KMS-11 (cell line): ENCODE results near the gene ZNF496.

Experiments
- H2AFZ ChIP-seq: fragments of 200-600 bp; sonication (generic); 2 replicates; pipeline ENCODE4 v1.6.1; 2016; ENCODE audit warnings: antibody characterized with exemption, mixed run types, low read depth
- H3K27ac ChIP-seq: fragments of 200-600 bp; sonication (generic); 2 replicates; pipeline ENCODE4 v1.6.1; 2016; ENCODE audit warnings: mild to moderate bottlenecking, mixed run types
- H3K27me3 ChIP-seq: fragments of 200-600 bp; sonication (generic); 2 replicates; pipeline ENCODE4 v1.6.1; 2017; ENCODE audit warnings: mild to moderate bottlenecking, low read depth, mixed run types, moderate library complexity; ENCODE audit not compliant: insufficient read depth
- H3K36me3 ChIP-seq: fragments of 200-600 bp; sonication (generic); 2 replicates; pipeline ENCODE4 v1.6.1; 2017; ENCODE audit warnings: mild to moderate bottlenecking, mixed run types; ENCODE audit not compliant: insufficient read depth
- H3K4me1 ChIP-seq: fragments of 200-600 bp; sonication (generic); 2 replicates; pipeline ENCODE4 v1.6.1; 2016; ENCODE audit warnings: mild to moderate bottlenecking, low read depth, mixed run types; ENCODE audit not compliant: poor library complexity, severe bottlenecking
- H3K4me2 ChIP-seq: fragments of 200-600 bp; sonication (generic); 2 replicates; pipeline ENCODE4 v1.7.0; 2016; ENCODE audit warnings: mild to moderate bottlenecking, mixed run types
- H3K4me3 ChIP-seq: fragments of 200-600 bp; sonication (generic); IDR thresholded peaks from 2 replicates; pipeline ENCODE4 v1.6.1; 2017; ENCODE audit warnings: low read depth, low read length, mixed read lengths; ENCODE audit not compliant: insufficient read depth
- H3K79me2 ChIP-seq: fragments of 200-600 bp; sonication (generic); 2 replicates; pipeline ENCODE4 v1.6.1; 2016; ENCODE audit warnings: low read depth, mixed run types; ENCODE audit not compliant: insufficient read depth
- H3K9ac ChIP-seq: fragments of 200-600 bp; sonication (generic); 2 replicates; pipeline ENCODE4 v1.6.1; 2016; ENCODE audit warnings: mild to moderate bottlenecking, mixed run types
- H4K20me1 ChIP-seq: fragments of 200-600 bp; sonication (generic); 2 replicates; pipeline ENCODE4 v1.6.1; 2016; ENCODE audit warnings: mild to moderate bottlenecking, mixed run types; ENCODE audit not compliant: insufficient read depth
- TF ChIP-seq, protein P1 (sequence below): fragments of 200-600 bp; sonication (generic); conservative IDR thresholded peaks from 2 replicates; pipeline ENCODE4 v1.6.1; 2017; ENCODE audit warnings: low read depth, mild to moderate bottlenecking, antibody characterized with exemption, low read length, moderate library complexity, mixed read lengths

The ZNF496 gene

DNA sequence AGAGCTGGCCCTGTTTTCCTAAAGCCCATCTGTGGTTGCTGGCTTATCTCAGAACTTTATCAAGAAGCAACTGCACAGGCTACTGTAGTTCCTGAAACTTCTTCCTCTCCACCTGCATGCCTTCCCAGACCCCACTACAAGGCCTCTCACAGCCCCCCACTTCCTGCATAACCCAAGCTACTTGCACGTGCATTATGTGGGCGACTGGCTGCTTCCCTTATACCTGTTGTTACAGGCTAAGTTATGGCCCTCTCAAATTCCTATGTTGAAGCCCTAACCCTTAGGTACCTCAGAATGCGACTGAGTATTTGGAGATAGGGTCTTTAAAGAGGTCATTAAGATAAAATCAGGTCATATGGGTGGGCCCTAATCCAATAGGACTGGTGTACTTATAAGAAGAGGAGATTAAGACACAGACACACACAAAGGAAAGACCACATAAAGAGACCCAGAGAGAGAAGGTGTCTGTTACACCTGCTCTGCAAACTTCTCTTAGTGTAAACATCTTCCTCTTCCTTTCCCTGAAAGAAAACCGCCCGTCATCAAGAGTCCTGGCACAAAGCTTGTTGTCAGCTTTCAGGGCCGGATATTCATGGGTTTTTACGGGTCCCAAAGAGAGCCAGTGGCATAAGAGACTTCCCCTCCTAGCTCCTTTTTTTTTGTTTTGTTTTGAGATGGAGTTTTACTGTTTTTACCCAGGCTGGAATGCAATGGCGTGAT, 5.1 kb downstream of the ZNF496 start:
- Histone ChIP-seq H3K36me3 (no peaks in the 10 kb centered on the region; the same call in 1 of the 2 replicates), H3K4me2 (no peak overlapping the region)

DNA sequence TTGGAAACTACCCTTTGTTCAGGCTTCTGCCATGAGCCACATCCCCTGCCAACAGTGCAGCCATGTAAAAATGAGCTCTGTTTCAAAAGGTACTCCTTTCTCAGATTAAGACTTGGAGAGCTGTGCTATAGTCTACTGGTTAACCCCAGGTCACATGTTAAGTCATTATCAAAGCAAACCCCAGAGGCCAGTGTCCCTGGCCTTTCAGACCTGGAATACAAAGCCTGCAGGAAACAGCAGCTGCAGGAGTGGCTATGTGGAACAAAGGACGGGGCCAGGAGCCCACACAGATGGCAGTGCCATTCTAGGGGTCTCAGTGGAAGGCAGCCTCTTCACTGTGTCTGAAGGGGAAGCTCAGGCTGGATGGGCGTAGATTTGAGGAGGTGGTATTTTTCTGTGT, 6.7 kb downstream of the ZNF496 start:
- H3K4me3 ChIP-seq: no peak overlapping the region
- H3K27me3 ChIP-seq: no peaks in the 10 kb centered on the region
- TF ChIP-seq, protein P1, sequence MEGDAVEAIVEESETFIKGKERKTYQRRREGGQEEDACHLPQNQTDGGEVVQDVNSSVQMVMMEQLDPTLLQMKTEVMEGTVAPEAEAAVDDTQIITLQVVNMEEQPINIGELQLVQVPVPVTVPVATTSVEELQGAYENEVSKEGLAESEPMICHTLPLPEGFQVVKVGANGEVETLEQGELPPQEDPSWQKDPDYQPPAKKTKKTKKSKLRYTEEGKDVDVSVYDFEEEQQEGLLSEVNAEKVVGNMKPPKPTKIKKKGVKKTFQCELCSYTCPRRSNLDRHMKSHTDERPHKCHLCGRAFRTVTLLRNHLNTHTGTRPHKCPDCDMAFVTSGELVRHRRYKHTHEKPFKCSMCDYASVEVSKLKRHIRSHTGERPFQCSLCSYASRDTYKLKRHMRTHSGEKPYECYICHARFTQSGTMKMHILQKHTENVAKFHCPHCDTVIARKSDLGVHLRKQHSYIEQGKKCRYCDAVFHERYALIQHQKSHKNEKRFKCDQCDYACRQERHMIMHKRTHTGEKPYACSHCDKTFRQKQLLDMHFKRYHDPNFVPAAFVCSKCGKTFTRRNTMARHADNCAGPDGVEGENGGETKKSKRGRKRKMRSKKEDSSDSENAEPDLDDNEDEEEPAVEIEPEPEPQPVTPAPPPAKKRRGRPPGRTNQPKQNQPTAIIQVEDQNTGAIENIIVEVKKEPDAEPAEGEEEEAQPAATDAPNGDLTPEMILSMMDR: no peak
- H3K27ac ChIP-seq: no peak overlapping the region
- no peaks in the 10 kb centered on the region for H4K20me1 ChIP-seq
- no peak overlapping the region for H3K4me2 ChIP-seq
- peaks cover 9% of the 10 kb centered on the region; the same call in 1 of the 2 replicates for H3K79me2 ChIP-seq
- H3K4me1 ChIP-seq: peaks cover 3% of the 10 kb centered on the region
- no peak overlapping the region for H3K9ac ChIP-seq
- no peak overlapping the region for H2AFZ ChIP-seq
- H3K36me3 ChIP-seq: peaks cover 16% of the 10 kb centered on the region; the same call in 1 of the 2 replicates

More for the DNA sequence above, 5.1 kb downstream of the ZNF496 start:
- H3K27me3 ChIP-seq: no peaks in the 10 kb centered on the region
- H3K9ac ChIP-seq: no peak overlapping the region
- H3K4me3 ChIP-seq: no peak overlapping the region
- H4K20me1 ChIP-seq: no peaks in the 10 kb centered on the region
- no peak overlapping the region for H3K27ac ChIP-seq
- peaks cover 20% of the 10 kb centered on the region for H3K79me2 ChIP-seq
- TF ChIP-seq, protein P1: no peak
- peaks cover 10% of the 10 kb centered on the region for H3K4me1 ChIP-seq
- H2AFZ ChIP-seq: no peak overlapping the region

DNA sequence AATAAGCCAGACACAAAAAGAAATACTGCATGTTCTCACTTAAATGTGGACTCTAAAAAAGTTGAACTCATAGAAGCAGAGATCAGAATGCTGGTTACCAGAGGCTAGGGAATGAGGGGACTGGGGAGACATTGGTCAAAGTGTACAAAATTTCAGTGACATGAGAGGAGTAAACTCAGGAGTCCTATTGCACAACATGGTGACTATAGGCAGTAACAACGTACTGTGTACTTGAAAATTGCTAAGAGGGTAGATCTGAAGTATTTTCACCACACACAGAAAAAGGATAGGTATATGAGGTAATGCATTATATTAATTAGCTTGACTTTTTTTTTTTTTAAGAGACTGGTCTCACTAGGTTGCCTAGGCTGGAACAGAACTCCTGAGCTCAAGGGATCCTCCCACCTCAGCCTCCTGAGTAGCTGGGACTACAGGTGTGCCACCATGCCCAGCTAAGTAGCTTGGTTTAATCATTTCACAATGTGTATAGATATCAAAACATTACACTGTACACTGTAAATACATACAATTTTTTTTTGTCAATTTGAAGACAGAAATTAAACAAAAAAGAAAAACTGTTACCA, 7.4 kb downstream of the ZNF496 start:
- H3K4me1 ChIP-seq: no peaks in the 10 kb centered on the region
- H2AFZ ChIP-seq: no peak overlapping the region
- H3K36me3 ChIP-seq: peaks cover 17% of the 10 kb centered on the region; the same call in 1 of the 2 replicates
- H3K4me3 ChIP-seq: no peak overlapping the region
- H3K9ac ChIP-seq: no peak overlapping the region
- no peaks in the 10 kb centered on the region for H3K27me3 ChIP-seq
- no peaks in the 10 kb centered on the region for H4K20me1 ChIP-seq
- H3K79me2 ChIP-seq: 0 out of 2 replicates have a peak, but pooled peaks cover 3% of the 10 kb centered on the region
- H3K4me2 ChIP-seq: no peak overlapping the region
- TF ChIP-seq, protein P1: no peak
- no peak overlapping the region for H3K27ac ChIP-seq

DNA sequence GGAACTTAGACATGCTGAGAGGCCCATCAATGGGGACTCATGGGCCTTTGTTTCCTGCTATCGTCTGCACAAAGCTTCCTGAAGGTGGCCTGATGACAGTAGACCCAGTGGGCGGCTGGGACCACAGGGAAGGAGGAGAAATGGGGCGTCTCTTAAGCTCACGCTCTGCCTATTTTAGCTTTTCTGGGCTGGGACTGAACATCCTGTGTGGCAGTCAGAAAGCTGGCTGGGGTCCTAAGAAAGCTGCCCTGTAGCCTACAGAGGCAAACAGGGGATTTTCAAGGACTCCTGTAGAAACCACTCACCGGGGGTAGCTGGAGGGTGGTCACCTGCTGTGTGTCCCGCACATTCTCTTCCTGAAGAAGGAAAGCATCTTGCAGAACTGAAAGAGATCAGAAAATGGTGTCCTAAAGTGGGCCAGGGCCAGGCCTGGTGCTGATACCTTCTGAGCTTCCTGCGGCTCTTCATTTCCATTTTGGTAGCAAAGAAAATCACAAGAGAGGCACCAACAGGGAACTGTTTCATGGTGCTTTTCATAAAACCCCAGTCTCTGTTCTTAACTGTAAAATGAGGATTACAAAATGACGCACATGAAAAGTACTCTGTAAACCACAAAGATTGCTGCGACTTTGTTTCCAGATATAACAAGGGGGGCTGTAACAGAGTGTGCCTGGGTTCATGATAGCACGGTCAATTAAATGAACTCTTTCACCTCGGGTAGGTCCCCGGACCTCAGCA, 8.6 kb downstream of the ZNF496 start:
- no peak overlapping the region for H3K27ac ChIP-seq
- TF ChIP-seq, protein P1: no peak
- H4K20me1 ChIP-seq: no peaks in the 10 kb centered on the region
- H3K4me2 ChIP-seq: no peak overlapping the region
- no peaks in the 10 kb centered on the region for H3K27me3 ChIP-seq
- no peak overlapping the region for H3K9ac ChIP-seq
- peaks cover 21% of the 10 kb centered on the region; the same call in 1 of the 2 replicates for H3K36me3 ChIP-seq
- no peak overlapping the region for H2AFZ ChIP-seq
- no peaks in the 10 kb centered on the region for H3K4me1 ChIP-seq
- H3K79me2 ChIP-seq: no peaks in the 10 kb centered on the region
- H3K4me3 ChIP-seq: no peak overlapping the region
